Transverse colon (tissue), 4 donors: ENCODE data around the gene CHMP4B. TPM values are rescaled to one million over a fixed set of nuclear protein-coding genes. Genes with fewer than 3 reads are reported as not detected.

ENCODE experiments used
- DNase-seq: peaks from one replicate; pipeline ENCODE4 v3.0.0-alpha.2; 2019
- H3K27ac ChIP-seq, 4 donors: fragments of 200-600 bp; sonication (generic); 2 replicates each; pipeline ENCODE4 v1.5.1; 2016 to 2018; ENCODE audit warnings: inconsistent platforms in 4 of 4
- H3K27me3 ChIP-seq: fragments of 200-600 bp; sonication (generic); 2 replicates; pipeline ENCODE4 v1.5.1; 2017; ENCODE audit warnings: inconsistent platforms
- H3K36me3 ChIP-seq, 4 donors: fragments of 200-600 bp; sonication (generic); 2 replicates each; pipeline ENCODE4 v1.5.1; 2017 to 2019; ENCODE audit warnings: inconsistent platforms in 4 of 4
- H3K4me1 ChIP-seq, 4 donors: fragments of 200-600 bp; sonication (generic); 2 replicates each; pipeline ENCODE4 v1.5.1; 2017 to 2020; ENCODE audit warnings: inconsistent platforms in 4 of 4
- H3K4me3 ChIP-seq, 4 donors: fragments of 200-600 bp; sonication (generic); 1 replicate in 1 of 4; 2 replicates in 3 of 4; pipeline versions ENCODE4 v1.5.1 to v1.6.1; 2017 to 2019; ENCODE audit warnings: inconsistent platforms in 4 of 4
- H3K9me3 ChIP-seq, 2 donors: fragments of 200-600 bp; sonication (generic); 2 replicates each; pipeline ENCODE4 v1.5.1; 2017 to 2019; ENCODE audit warnings: inconsistent platforms in 2 of 2
- CTCF ChIP-seq, 5 experiments: fragments of 200-600 bp in 3 of 5; fragments of 450-650 bp in 2 of 5; sonication (generic) in 3 of 5; IDR thresholded peaks; 1 replicate in 2 of 5; 2 replicates in 3 of 5; pipeline ENCODE4 v1.5.1; 2016 to 2017; ENCODE audit warnings: antibody characterized with exemption in 5 of 5, inconsistent platforms in 3 of 5, mild to moderate bottlenecking in 2 of 5, moderate library complexity in 1 of 5
- EP300 ChIP-seq: sonication (generic); formaldehyde crosslinking; IDR thresholded peaks from one replicate; pipeline ENCODE4 v1.6.1; 2017; ENCODE audit warnings: antibody characterized with exemption, low read depth
- POLR2A ChIP-seq: fragments of 450-650 bp; IDR thresholded peaks from one replicate; pipeline ENCODE4 v1.6.1; 2016; ENCODE audit warnings: antibody characterized with exemption, mild to moderate bottlenecking, moderate library complexity
- POLR2AphosphoS5 ChIP-seq, 3 donors: sonication (generic); formaldehyde crosslinking; IDR thresholded peaks; one replicate each; pipeline ENCODE4 v1.6.1; 2016; ENCODE audit warnings: antibody characterized with exemption in 3 of 3
- WGBS, 2 donors: methylation state at CpG; one replicate each; pipeline ENCODE4 v1.1.5; 2018; ENCODE audit warnings: low coverage in 1 of 2; 5-methylcytosine and 5-hydroxymethylcytosine counted together
- in situ Hi-C, 4 donors: fragments of 200-750 bp; cut with MboI; loops; one replicate each; pipeline versions ENCODE4 v1.15.0 to v1.15.1; 2017; ENCODE audit warnings: low sequenced_read_pairs in 3 of 4, low pct_ligation_motif_present in 1 of 4, low pct_unique_long_range_greater_than_20kb in 1 of 4
- intact Hi-C: fragments of 100-400 bp; cut with DNase I; formaldehyde crosslinking; loops from one replicate; pipeline ENCODE4 v1.15.1; 2023; ENCODE audit warnings: low total_unique reads
- total RNA-seq, 4 donors: library from RNA; depleted of rRNA; stranded (reverse); fragments of >200 nt; gene quantifications; one replicate each; pipeline ENCODE4 v1.1.0, GENCODE V29; 2016

Gene CHMP4B
- total RNA-seq, 4 donors from 2014 or later, result 182 to 263 (median 213) TPM

GRCh38 chr20:33789858-33790182 lies 21.3 kb upstream of the CHMP4B start:
- intact Hi-C loops, result no loop called here
- in situ Hi-C loops, result no loop called here
- Histone ChIP-seq H3K4me1 (peaks cover 27 to 50% (median 39%) of the 10 kb centered on the region in 4 donors), H3K36me3 (no peaks in the 10 kb centered on the region), H3K9me3 (no peaks in the 10 kb centered on the region), H3K4me3 (no peak overlapping the region), H3K27me3 (no peaks in the 10 kb centered on the region), H3K27ac (peak overlapping the region; percentile 87 to 92 (median 90))
- 20 to 39% methylated on average over 1 to 5 of the region's 5 CpGs for WGBS, 2 donors
- no peak for TF ChIP-seq CTCF (IDR thresholded peaks at IDR 0.05)
- no peak for DNase-seq

GRCh38 chr20:33790566-33790965 lies 20.6 kb upstream of the CHMP4B start:
- TF ChIP-seq CTCF (IDR thresholded peaks at IDR 0.05), result no peak
- peak; percentile 47 for TF ChIP-seq POLR2A
- peak in 2 of 3 donors; percentile 59 to 81 for TF ChIP-seq POLR2AphosphoS5 (IDR thresholded peaks at IDR 0.05)
- TF ChIP-seq EP300, result no peak
- Histone ChIP-seq H3K4me3 (no peak overlapping the region), H3K27ac (peak overlapping the region; percentile 87 to 92 (median 90)), H3K9me3 (no peaks in the 10 kb centered on the region), H3K4me1 (peaks cover 28 to 51% (median 39%) of the 10 kb centered on the region in 4 donors), H3K36me3 (no peaks in the 10 kb centered on the region), H3K27me3 (no peaks in the 10 kb centered on the region)
- intact Hi-C loops (no loop called here), in situ Hi-C loops (no loop called here)
- DNase-seq, result peak; percentile 88
- WGBS, 2 donors, result 49 to 60% methylated on average over 1 to 11 of the region's 11 CpGs

- H3K27ac ChIP-seq, result peak overlapping the region; percentile 87 to 92 (median 90)
- H3K36me3 ChIP-seq, result no peaks in the 10 kb centered on the region
- peaks cover 32 to 56% (median 44%) of the 10 kb centered on the region in 4 donors for H3K4me1 ChIP-seq
- no peaks in the 10 kb centered on the region for H3K9me3 ChIP-seq
- WGBS, 2 donors, result 89% methylated on average over 31 of the region's 31 CpGs; no CpG with 5 or more reads in 1 of the 2 donors
- intact Hi-C loops, result no loop called here
- H3K27me3 ChIP-seq, result no peaks in the 10 kb centered on the region
- no peak for TF ChIP-seq POLR2AphosphoS5 (IDR thresholded peaks at IDR 0.05)
- TF ChIP-seq CTCF (IDR thresholded peaks at IDR 0.05), result no peak
- TF ChIP-seq POLR2A, result no peak
- TF ChIP-seq EP300, result no peak
- in situ Hi-C loops, result no loop called here
- DNase-seq, result no peak
- no peak overlapping the region for H3K4me3 ChIP-seq
Observed at GRCh38 chr20:33791021-33791420, 20.1 kb upstream of the CHMP4B start.

GRCh38 chr20:33791540-33791939 lies 19.6 kb upstream of the CHMP4B start:
- TF ChIP-seq POLR2AphosphoS5 (IDR thresholded peaks at IDR 0.05) (no peak), CTCF (IDR thresholded peaks at IDR 0.05) (no peak), POLR2A (no peak), EP300 (no peak)
- Histone ChIP-seq H3K4me3 (no peak overlapping the region), H3K9me3 (no peaks in the 10 kb centered on the region), H3K36me3 (no peaks in the 10 kb centered on the region), H3K4me1 (peaks cover 33 to 61% (median 48%) of the 10 kb centered on the region in 4 donors), H3K27me3 (no peaks in the 10 kb centered on the region), H3K27ac (peak overlapping the region; percentile 48 to 92 (median 90))
- intact Hi-C loops (no loop called here), in situ Hi-C loops (no loop called here)
- WGBS, 2 donors, result 92% methylated on average over 9 of the region's 9 CpGs; no CpG with 5 or more reads in 1 of the 2 donors
- DNase-seq, result no peak
